ENCODE measurements around the gene PPP4R3C.
"Not testable (repeated sequence)": the region's sequence is repeated elsewhere in the genome, so short reads cannot be mapped to it uniquely, and the experiment has no call there.

Gene PPP4R3C

DNA sequence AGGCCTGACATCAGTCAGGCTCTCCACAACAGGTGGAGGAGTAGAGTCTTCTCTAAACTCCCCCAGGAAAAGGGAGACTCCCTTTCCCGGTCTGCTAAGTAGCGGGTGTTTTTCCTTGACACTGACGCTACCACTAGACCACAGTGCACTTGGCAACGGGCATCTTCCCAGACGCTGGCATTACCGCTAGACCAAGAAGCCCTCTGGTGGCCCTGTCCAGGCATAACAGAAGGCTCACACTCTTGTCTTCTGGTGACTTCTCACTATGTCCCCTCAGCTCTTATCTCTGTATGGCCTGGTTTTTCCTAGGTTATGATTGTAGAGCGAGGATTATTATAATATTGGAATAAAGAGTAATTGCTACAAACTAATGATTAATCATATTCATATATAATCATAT, 20.7 kb downstream of the PPP4R3C start:
- H3K27me3 ChIP-seq (ENCODE audit: control insufficient read depth in 2 of 2, insufficient read depth in 2 of 2, low read length in 2 of 2); H3K4me1 ChIP-seq (ENCODE audit: control insufficient read depth in 2 of 2, insufficient read depth in 2 of 2, low read length in 2 of 2); H3K27ac ChIP-seq (ENCODE audit: low read depth in 2 of 2, low read length in 2 of 2); H3K36me3 ChIP-seq (ENCODE audit: control insufficient read depth in 2 of 2, insufficient read depth in 2 of 2, low read length in 2 of 2); H3K4me3 ChIP-seq (ENCODE audit: low read length in 2 of 2); H3K9me3 ChIP-seq (ENCODE audit: control insufficient read depth in 2 of 2, low read length in 2 of 2); H3K9ac ChIP-seq (ENCODE audit: low read depth in 1 of 2, low read length in 2 of 2): not testable (repeated sequence)

DNA sequence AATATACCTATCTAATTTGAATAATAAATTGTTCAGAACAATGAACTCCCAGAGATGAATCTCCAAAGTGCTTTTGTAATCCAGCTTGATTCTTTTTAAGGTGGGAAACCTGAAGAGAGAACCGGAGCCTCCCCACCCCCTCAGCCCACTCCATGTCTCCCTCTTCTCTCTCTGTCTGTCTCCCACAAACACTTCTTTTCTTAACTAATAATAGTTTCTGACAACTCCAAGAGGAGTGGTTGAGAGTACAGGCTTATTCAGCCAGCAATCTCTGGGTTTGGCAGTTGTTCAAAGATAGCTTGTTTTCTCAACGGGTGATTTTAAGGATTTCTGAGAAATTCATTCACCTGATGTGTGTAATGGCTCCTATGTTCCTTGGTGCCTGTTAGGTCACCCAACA, 23.4 kb downstream of the PPP4R3C start:
- Histone ChIP-seq H3K9me3 (ENCODE audit: control insufficient read depth in 2 of 2, low read length in 2 of 2) (no peaks in the 10 kb centered on the region), H3K4me3 (ENCODE audit: low read length in 2 of 2) (no peak overlapping the region), H3K9ac (ENCODE audit: low read depth in 1 of 2, low read length in 2 of 2) (no peak overlapping the region), H3K27me3 (ENCODE audit: control insufficient read depth in 2 of 2, insufficient read depth in 2 of 2, low read length in 2 of 2) (no peaks in the 10 kb centered on the region), H3K27ac (ENCODE audit: low read depth in 2 of 2, low read length in 2 of 2) (no peak overlapping the region), H3K4me1 (ENCODE audit: control insufficient read depth in 2 of 2, insufficient read depth in 2 of 2, low read length in 2 of 2) (no peaks in the 10 kb centered on the region), H3K36me3 (ENCODE audit: control insufficient read depth in 2 of 2, insufficient read depth in 2 of 2, low read length in 2 of 2) (no peaks in the 10 kb centered on the region)

DNA sequence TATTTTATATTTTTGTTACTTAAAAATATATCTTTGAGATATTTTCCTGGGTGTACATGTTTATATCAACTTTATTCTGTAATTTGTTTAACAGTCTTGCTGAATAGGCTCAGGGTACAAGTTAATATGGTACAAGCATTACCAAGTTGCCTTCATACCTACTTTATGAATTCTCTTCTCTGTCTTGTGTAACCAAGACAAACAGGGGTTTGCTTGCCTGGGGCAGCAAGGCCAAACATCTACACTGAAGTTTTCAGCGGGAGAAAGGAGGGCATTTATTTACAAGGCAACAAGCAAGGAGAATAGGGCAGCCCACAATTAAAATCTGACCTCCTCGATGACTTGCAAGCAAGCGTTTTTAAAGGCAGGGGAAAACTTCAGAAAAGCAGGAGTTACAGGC, 24.2 kb downstream of the PPP4R3C start:
- Histone ChIP-seq H3K27ac (ENCODE audit: low read depth in 2 of 2, low read length in 2 of 2) (no peak overlapping the region), H3K36me3 (ENCODE audit: control insufficient read depth in 2 of 2, insufficient read depth in 2 of 2, low read length in 2 of 2) (no peaks in the 10 kb centered on the region), H3K4me3 (ENCODE audit: low read length in 2 of 2) (no peak overlapping the region), H3K27me3 (ENCODE audit: control insufficient read depth in 2 of 2, insufficient read depth in 2 of 2, low read length in 2 of 2) (no peaks in the 10 kb centered on the region), H3K9ac (ENCODE audit: low read depth in 1 of 2, low read length in 2 of 2) (no peak overlapping the region), H3K4me1 (ENCODE audit: control insufficient read depth in 2 of 2, insufficient read depth in 2 of 2, low read length in 2 of 2) (no peaks in the 10 kb centered on the region), H3K9me3 (ENCODE audit: control insufficient read depth in 2 of 2, low read length in 2 of 2) (no peaks in the 10 kb centered on the region)

DNA sequence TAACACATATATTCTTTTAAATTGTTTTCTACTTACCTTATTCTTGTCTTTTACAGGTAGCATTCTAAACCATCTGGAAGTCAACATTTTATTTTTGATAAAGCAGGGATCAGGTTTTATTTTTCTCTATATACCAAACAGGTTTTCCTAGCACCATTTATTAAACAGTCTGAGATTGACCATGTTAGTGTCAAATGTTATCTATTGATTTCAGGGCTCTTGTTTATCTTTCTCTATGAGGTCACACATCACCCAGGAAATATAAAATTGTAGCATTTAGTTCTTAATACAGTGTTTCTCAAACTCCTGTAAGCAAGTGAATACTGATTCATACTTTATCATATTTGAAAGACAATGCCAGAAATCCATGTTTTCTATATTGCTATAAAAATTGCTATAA, 28.1 kb downstream of the PPP4R3C start:
- Histone ChIP-seq H3K4me1 (ENCODE audit: control insufficient read depth in 2 of 2, insufficient read depth in 2 of 2, low read length in 2 of 2) (no peaks in the 10 kb centered on the region), H3K36me3 (ENCODE audit: control insufficient read depth in 2 of 2, insufficient read depth in 2 of 2, low read length in 2 of 2) (no peaks in the 10 kb centered on the region), H3K9me3 (ENCODE audit: control insufficient read depth in 2 of 2, low read length in 2 of 2) (no peaks in the 10 kb centered on the region), H3K4me3 (ENCODE audit: low read length in 2 of 2) (no peak overlapping the region), H3K27me3 (ENCODE audit: control insufficient read depth in 2 of 2, insufficient read depth in 2 of 2, low read length in 2 of 2) (no peaks in the 10 kb centered on the region), H3K27ac (ENCODE audit: low read depth in 2 of 2, low read length in 2 of 2) (no peak overlapping the region), H3K9ac (ENCODE audit: low read depth in 1 of 2, low read length in 2 of 2) (no peak overlapping the region)

All from mucosa of rectum (tissue), 2 donors.